Keratinocyte (primary cell): Measurements from ENCODE around the gene TK2. TPM values are rescaled to one million over a fixed set of nuclear protein-coding genes. Genes with fewer than 3 reads are reported as not detected.
"Not testable (repeated sequence)": the region's sequence is repeated elsewhere in the genome, so short reads cannot be mapped to it uniquely, and the experiment has no call there.

Experiments
- DNase-seq: peaks from one replicate; pipeline ENCODE4 v3.0.0-alpha.2; 2011; ENCODE audit warnings: low read depth, missing footprints, low spot score
- FAIRE-seq: peaks from 2 replicates; lab custom pipeline; 2011; peaks lifted over from hg19 to GRCh38; lab: Jason Lieb, UNC
- H2AFZ ChIP-seq: 2 replicates; pipeline ENCODE4 v1.6.0; 2012; ENCODE audit warnings: low read length, control low read depth, inconsistent platforms; ENCODE audit not compliant: control insufficient read depth
- H3K27ac ChIP-seq: 2 replicates; pipeline ENCODE4 v1.5.1; 2011; ENCODE audit warnings: low read length; ENCODE audit not compliant: control insufficient read depth, insufficient read depth
- H3K27me3 ChIP-seq: 3 replicates; pipeline ENCODE4 v1.6.0; 2011; ENCODE audit warnings: low read length; ENCODE audit not compliant: control insufficient read depth, insufficient read depth; ENCODE audit errors: extremely low read depth
- H3K36me3 ChIP-seq, 2 experiments: 2 replicates in 1 of 2; 3 replicates in 1 of 2; pipeline ENCODE4 v1.5.1; 2011; ENCODE audit warnings: low read length in 2 of 2, mild to moderate bottlenecking in 1 of 2; ENCODE audit not compliant: control insufficient read depth in 2 of 2, insufficient read depth in 2 of 2; ENCODE audit errors: extremely low read depth in 1 of 2
- H3K4me1 ChIP-seq: 3 replicates; pipeline ENCODE4 v1.5.1; 2011; ENCODE audit warnings: low read length; ENCODE audit not compliant: control insufficient read depth, insufficient read depth; ENCODE audit errors: extremely low read depth
- H3K4me2 ChIP-seq: 3 replicates; pipeline ENCODE4 v1.6.0; 2011; ENCODE audit warnings: low read depth, low read length; ENCODE audit not compliant: control insufficient read depth, insufficient read depth; ENCODE audit errors: extremely low read depth
- H3K4me3 ChIP-seq, 3 experiments: fragments of 200-600 bp in 1 of 3; sonication (generic) in 1 of 3; 2 replicates in 2 of 3; 3 replicates in 1 of 3; pipeline ENCODE4 v1.5.1; 2011 to 2016; ENCODE audit warnings: low read length in 3 of 3, mild to moderate bottlenecking in 3 of 3, control low read depth in 2 of 3, inconsistent platforms in 1 of 3, low read depth in 1 of 3, mixed read lengths in 1 of 3, mixed run types in 1 of 3, moderate library complexity in 1 of 3; ENCODE audit not compliant: control insufficient read depth in 2 of 3, insufficient read depth in 2 of 3; ENCODE audit errors: extremely low read depth in 1 of 3
- H3K79me2 ChIP-seq: 2 replicates; pipeline ENCODE4 v1.6.0; 2012; ENCODE audit warnings: low read length; ENCODE audit not compliant: control insufficient read depth, insufficient read depth
- H3K9ac ChIP-seq: 3 replicates; pipeline ENCODE4 v1.6.0; 2011; ENCODE audit warnings: low read length; ENCODE audit not compliant: control insufficient read depth, insufficient read depth; ENCODE audit errors: extremely low read depth
- H3K9me1 ChIP-seq: 3 replicates; pipeline ENCODE4 v1.6.0; 2011; ENCODE audit warnings: low read length; ENCODE audit not compliant: control insufficient read depth, insufficient read depth; ENCODE audit errors: extremely low read depth
- H3K9me3 ChIP-seq: 2 replicates; pipeline ENCODE4 v1.5.1; 2012; ENCODE audit warnings: low read depth, low read length; ENCODE audit not compliant: control insufficient read depth
- H4K20me1 ChIP-seq: 3 replicates; pipeline ENCODE4 v1.6.0; 2011; ENCODE audit warnings: low read length; ENCODE audit not compliant: control insufficient read depth, insufficient read depth; ENCODE audit errors: extremely low read depth
- CTCF ChIP-seq, 3 experiments: IDR thresholded peaks in 1 of 3; conservative IDR thresholded peaks in 1 of 3; optimal IDR thresholded peaks in 1 of 3; 2 replicates in 2 of 3; 3 replicates in 1 of 3; pipeline versions ENCODE3 to v1.5.1; 2011; ENCODE audit warnings: low read length in 3 of 3, mild to moderate bottlenecking in 3 of 3, moderate library complexity in 2 of 3, control low read depth in 1 of 3, inconsistent platforms in 1 of 3; ENCODE audit not compliant: insufficient read depth in 2 of 3; ENCODE audit errors: extremely low read depth in 1 of 3
- EZH2 ChIP-seq: IDR thresholded peaks from one replicate; pipeline ENCODE4 v1.6.1; 2012; ENCODE audit warnings: inconsistent platforms, mild to moderate bottlenecking, low read length, moderate library complexity
- dilution Hi-C: fragments of 300-500 bp; cut with MboI; formaldehyde crosslinking; loops from one replicate; pipeline ENCODE4 v1.7.0; 2020; ENCODE audit warnings: low sequenced_read_pairs; ENCODE audit not compliant: extremely low pct_ligation_motif_present
- polyA plus RNA-seq, 5 experiments: library from polyadenylated mRNA; depleted of rRNA in 3 of 5; stranded (reverse) in 3 of 5; stranded (forward) in 1 of 5; unstranded in 1 of 5; fragments of >200 nt; gene quantifications; 1 replicate in 1 of 5; 2 replicates in 3 of 5; 3 replicates in 1 of 5; pipeline versions ENCODE4 v1.2.1 to v1.2.3, GENCODE V29; 2011 to 2012; ENCODE audit warnings: missing spikeins in 2 of 5, low read depth in 1 of 5, low replicate concordance in 1 of 5

The TK2 gene
- polyA plus RNA-seq, 1 donor (not counting 4 experiments of a cell fraction or from before 2014, with no cell fraction given), result 19.7 TPM

- H3K9me3 ChIP-seq, H3K4me2 ChIP-seq, H3K4me3 ChIP-seq, dilution Hi-C loops, H3K36me3 ChIP-seq, H4K20me1 ChIP-seq, H3K27me3 ChIP-seq, H3K9ac ChIP-seq, H3K9me1 ChIP-seq, DNase-seq, H2AFZ ChIP-seq, H3K27ac ChIP-seq, H3K79me2 ChIP-seq, FAIRE-seq: not testable (repeated sequence)
- peaks cover 61% of the 10 kb centered on the region for H3K4me1 ChIP-seq
Measured at GRCh38 chr16:66514391-66514790, 35.5 kb downstream of the TK2 start.

DNA sequence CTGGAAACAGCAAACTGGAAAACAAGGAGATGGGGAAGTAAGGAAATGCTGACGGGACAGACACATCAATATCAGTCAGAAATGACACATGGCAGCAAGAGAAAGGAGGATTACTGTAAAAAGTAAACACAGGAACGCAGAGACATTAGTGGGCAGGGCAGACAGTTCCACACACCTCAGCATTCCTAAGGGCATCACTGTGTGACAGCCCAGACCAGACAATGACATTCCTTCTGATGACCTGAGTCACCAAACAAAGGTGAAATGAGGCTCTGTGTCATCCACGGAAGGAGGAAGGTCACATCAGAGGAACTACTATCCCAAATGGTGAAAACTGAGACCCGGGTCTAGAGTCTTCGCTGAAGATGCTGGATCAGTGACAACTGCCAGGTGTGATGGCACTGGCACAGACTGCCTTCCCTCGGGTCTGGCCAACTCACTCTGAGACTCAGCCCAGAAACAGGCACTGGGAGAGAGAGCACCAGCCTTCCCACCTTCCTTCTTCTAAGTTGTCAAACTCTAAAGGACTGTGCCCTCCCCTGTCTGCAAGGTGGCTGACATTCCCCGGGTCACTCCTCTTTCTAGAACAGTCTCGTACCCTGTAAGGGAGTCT is 36.7 kb downstream of the TK2 start:
- dilution Hi-C loops, result no loop called here
- Histone ChIP-seq H3K27me3 (no peaks in the 10 kb centered on the region), H3K9me3 (no peaks in the 10 kb centered on the region), H3K27ac (no peak overlapping the region), H3K4me2 (peak overlapping the region; percentile 89), H4K20me1 (no peaks in the 10 kb centered on the region), H3K9me1 (no peaks in the 10 kb centered on the region), H3K36me3 (peaks cover 0 to 5% of the 10 kb centered on the region in 2 experiments), H3K9ac (no peak overlapping the region), H3K4me3 (no peak overlapping the region), H3K4me1 (peaks cover 71% of the 10 kb centered on the region), H3K79me2 (no peaks in the 10 kb centered on the region), H2AFZ (no peak overlapping the region)
- TF ChIP-seq CTCF (optimal IDR thresholded peaks at IDR 0.05 in 1 of 3, IDR thresholded peaks at IDR 0.05 in 1 of 3, conservative IDR thresholded peaks at IDR 0.05 in 1 of 3; ENCODE audit: extremely low read depth in 1 of 3, insufficient read depth in 2 of 3, low read length in 3 of 3) (no peak), EZH2 (no peak)
- DNase-seq (no peak), FAIRE-seq (peak; percentile 62)
